LoVo (cell line): ENCODE data around the gene UTF1.

Experiments used
- DNase-seq: peaks from one replicate; pipeline ENCODE4 v3.0.0-alpha.2; 2016; ENCODE audit warnings: low spot score

UTF1 gene

GRCh38 chr10:133196936-133197758 is 32.9 kb upstream of the UTF1 start:
- DNase-seq: no peak

DNA sequence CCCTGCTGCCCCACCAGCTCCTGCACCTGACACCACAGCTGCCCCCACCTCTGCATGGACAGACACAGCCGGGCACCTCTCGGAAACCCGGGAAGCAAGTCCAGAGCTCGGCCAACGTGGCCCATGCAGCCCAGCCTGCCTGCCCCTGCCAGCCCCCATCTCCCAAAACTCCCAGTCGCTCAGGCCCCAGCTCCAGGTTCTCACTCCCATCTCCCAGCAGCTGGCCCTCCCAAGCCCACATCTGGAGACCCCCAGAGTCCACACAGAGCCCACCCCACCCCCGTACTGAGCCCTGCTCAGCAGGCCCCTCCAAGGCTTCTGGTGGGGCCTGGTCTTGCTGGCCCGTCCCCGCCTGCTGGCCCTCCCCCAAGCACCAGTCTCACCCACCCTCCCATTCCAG is 32.2 kb upstream of the UTF1 start:
- no peak for DNase-seq

GRCh38 chr10:133198206-133198605 is 31.8 kb upstream of the UTF1 start:
- no peak for DNase-seq

DNA sequence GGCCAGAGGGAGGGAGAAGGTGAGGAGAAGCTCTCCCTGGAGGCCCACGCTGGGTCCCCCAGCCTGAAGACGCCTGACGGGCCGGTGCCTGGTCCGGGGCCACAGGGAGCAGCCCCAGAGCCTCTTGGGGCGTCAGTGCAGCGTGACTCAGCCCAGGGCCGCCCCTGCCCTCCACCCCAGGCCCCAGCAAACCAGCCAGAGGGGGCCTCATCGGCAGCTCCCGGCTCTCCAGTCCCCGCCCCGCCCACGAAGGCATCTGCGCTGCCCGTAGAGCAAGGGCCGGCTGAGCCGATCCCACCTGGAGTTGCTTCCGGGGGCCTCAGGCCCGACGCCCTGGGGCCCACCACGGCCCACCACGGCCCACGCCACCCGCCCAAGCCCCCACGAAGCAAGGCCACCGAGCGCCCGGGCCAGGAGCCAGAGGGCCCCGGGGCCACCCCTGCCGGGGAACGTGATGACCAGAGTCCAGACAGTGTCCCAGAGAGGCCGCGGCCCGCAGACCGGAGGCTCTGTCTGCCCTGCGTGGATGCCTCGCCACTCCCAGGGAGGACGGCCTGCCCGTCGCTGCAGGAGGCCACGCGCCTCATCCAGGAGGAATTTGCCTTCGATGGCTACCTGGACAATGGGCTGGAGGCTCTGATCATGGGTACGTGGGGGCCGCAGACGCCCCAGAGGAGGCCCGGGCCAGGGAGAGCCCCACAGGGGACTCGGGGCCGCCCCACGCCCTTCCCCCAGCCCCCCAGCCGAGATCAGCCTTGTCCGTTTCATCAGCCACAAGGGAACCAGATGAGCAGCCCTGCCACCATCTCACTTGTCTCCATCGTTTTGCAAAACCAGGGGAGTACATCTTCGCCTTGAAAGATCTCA is 31.2 kb upstream of the UTF1 start:
- no peak for DNase-seq

DNA sequence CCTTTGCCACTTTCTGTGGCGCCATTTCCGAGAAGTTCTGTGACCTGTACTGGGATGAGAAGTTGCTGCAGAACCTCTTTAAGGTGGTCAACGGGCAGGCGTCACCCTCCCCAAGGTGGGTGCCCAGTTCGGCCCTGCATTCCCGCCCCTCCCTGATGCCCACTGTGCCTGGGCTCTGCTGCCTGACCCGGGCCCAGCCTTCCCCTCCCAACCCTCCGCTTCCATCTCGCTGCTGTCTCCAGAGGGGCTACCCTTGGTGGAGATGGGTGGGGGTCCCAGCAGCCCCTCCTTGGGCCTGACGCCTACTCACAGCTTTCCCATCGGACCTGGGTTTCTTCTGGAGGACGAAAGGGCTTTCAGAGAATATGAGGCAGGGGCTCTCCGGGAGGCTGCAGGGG is 30.5 kb upstream of the UTF1 start:
- no peak for DNase-seq

DNA sequence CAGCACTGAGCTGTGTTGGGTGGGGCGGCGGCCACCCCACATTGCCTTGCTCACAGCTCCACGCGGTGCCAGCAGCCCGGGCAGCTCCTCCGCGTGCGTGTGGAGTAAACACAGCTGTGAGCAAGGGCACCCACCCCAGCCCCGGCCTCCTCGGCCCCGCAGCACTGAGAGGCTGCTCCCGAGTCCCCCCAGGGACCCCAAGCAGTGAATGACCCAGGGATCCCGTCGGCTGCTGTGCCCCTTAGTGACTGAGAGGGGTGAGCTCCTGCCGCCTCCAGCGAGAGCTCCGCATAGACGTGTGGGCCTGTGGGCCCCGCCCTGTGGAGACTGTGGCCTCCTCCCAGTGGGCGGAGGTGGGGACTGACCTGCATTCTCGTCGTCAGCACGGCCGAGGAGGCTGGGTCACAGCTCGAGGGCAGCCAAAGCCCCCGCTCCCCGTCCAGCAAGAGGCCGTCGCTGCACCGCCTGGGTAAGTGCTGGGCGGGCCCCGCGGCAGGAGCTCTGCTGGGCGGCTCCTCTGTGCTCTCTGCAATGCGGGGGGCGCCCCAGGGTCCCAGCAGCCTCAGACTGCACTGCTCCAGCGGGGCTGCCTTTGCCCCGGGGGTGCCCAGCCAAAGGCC is 29.9 kb upstream of the UTF1 start:
- DNase-seq: no peak

DNA sequence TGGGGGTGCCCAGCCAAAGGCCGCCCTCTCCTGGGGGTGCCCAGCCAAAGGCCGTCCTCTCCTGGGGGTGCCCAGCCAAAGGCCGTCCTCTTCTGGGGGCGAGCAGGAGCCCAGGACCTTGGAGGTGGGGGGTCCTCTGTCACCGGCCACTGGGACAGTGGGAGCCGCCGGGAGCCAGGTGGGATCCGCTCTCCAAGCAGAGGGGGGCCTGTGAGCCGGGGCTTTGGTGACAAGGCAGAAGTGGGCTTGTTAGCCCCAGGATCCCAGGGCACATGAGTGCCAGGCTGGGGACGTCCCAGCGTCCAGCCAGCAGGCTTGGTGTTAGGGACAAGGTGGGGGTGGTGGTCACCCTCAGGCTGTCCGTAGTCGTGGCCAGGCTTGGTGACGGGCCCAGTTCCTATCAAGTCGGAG is 29.4 kb upstream of the UTF1 start:
- no peak for DNase-seq

DNA sequence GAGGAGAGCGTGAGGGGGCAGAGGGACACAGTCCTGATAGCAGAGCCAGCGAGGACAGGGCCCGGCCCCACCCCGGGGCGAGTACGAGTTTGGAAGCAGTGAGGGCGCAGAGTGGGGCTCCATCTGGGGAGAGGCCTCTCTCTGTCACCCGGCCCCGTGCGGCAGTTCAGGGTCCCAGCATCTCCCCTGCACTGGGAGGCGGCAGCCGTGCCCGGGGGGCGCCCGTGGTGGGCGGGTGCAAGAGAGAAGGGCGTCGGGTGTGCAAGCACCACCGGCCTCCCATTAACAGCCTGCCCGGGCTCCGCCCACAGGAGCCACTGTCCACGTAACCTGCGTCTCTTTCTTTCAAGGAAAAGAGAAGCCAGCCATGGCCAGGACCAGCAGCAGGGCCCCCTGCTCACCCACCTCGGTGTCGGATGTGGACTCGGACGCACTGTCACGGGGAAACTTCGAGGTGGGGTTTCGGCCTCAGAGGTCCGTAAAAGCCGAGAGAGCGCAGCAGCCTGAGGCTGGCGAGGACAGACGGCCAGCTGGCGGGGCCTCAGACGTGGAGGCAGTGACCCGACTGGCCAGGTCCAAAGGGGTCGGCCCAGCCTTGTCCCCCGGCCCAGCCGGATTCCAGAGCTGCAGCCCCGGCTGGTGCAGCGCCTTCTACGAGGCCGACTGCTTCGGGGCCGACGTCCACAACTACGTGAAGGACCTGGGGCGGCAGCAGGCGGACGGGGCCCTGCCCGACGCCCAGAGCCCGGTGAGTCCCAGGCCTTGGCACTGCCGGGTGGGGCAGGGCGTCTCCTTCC is 28.7 kb upstream of the UTF1 start:
- DNase-seq: no peak

- no peak for DNase-seq
Observed at GRCh38 chr10:133201948-133202725, 27.9 kb upstream of the UTF1 start.

- no peak for DNase-seq
Observed at GRCh38 chr10:133202778-133203651, 27.0 kb upstream of the UTF1 start.

DNA sequence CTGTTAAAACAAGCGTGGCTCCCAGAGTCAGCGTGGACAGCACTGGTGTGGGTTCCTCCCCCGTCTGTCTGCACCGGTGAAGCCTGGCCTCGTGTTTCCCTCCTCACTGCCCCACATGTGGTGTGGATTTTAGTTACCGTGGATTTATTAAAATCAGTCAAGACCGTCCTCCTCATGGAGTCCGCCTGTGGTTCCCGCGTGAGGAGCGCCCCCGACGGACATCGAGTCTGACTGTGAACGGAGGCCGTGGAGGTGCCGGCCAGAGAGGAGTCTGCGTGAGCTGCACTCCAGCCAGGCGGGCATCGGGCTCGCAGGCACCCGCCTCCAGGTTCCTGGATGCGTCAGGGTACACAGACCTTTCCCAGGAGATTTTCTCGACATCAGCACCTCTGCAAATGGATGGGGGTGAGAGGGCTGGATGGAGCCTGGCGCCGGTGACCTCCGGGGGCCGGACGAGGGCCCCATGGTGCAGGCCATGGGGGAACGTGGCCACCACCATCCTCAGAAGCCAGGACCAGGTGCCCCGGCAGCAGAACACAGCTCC is 26.3 kb upstream of the UTF1 start:
- DNase-seq: no peak

GRCh38 chr10:133204226-133205015 is 25.6 kb upstream of the UTF1 start:
- DNase-seq: no peak

- no peak for DNase-seq
Observed at GRCh38 chr10:133205146-133205545, 24.9 kb upstream of the UTF1 start.

GRCh38 chr10:133206356-133207040 is 23.5 kb upstream of the UTF1 start:
- DNase-seq: no peak

DNA sequence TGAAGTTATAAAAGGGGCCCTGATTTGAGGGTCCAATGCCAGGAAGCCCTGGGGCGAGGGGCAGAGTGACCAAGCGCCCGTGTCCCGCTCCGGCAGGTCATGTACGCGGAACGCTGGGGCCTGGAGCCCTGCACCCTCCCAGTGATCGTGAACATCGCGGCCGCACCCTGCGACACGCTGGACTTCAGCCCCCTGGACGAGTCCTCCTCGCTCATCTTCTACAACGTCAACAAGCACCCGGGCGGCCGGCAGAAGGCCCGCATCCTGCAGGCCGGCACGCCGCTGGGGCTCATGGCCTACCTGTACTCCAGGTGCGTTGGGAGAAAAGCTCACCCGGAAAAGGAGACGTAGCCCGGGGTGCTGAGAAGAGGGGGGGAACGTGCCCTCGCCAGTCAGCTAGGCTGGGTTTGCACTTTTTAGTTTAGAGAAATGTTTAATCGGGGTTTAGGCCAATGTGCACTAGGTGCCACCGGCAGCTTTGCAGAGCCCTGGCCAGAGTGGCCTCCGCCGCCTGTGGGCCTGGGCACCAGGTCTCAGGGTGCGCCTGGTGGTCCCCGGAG is 22.9 kb upstream of the UTF1 start:
- DNase-seq: no peak

DNA sequence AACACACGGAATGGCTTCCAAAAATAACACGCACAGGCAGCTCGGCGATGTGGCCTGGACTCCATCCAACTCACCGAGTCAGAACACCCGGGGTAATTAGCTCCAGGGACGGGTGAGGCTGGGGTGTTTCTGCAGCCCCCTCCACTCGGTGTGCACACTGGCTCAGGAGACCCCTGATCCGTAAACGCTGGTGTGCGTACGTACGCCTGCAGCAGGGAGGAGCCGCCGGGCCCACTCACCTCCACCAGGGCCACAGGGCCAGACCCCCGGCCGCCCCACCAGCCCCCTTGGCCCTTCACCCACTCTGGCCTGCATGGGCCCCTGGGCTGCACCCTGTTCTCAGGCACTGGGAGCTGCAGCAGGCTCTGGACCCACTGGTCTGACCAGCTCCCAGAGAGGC is 22.4 kb upstream of the UTF1 start:
- no peak for DNase-seq

DNA sequence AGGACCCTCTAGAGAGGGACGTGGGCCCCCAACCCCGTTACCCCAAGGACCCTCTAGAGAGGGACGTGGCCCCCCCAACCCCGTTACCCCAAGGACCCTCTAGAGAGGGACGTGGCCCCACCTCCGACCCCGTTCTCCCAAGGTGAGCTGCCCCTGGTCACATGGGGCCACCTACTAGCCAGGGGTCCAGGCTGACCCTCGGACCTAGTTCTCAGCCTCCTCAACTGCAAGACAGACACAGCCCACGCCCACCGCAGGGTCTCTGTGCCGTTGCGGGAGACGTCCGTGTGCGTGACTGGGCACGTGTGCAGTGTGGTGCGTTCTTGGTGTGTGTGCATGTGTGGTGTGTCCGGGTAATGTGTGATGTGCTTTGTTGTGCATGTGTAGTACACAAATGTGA is 21.6 kb upstream of the UTF1 start:
- no peak for DNase-seq

- no peak for DNase-seq
Observed at GRCh38 chr10:133209117-133209516, 20.9 kb upstream of the UTF1 start.
